B cell (primary cell): ENCODE data around the gene GOT1. TPM values are rescaled to one million over a fixed set of nuclear protein-coding genes. Genes with fewer than 3 reads are reported as not detected.

Source experiments
- ATAC-seq: fragments of 200-7000 bp; cut with Tn5 transposase; one replicate; pipeline ENCODE4 v1.10.0; 2021; ENCODE audit warnings: low read depth, mild to moderate bottlenecking, moderate number of reproducible peaks, moderate library complexity
- CTCF ChIA-PET: fragments of 350-600 bp; sonication (Branson Sonifier 250); formaldehyde crosslinking; loops from one replicate; lab custom pipeline; 2021; ENCODE audit warnings: antibody characterized with exemption, inconsistent platforms; lab: Charles Lee
- POLR2A ChIA-PET: fragments of 350-600 bp; sonication (Branson Sonifier 250); formaldehyde crosslinking; loops from one replicate; lab custom pipeline; 2021; ENCODE audit warnings: antibody characterized with exemption; lab: Charles Lee
- DNase-seq: peaks from one replicate; pipeline ENCODE4 v3.0.0; 2013
- H2AFZ ChIP-seq: 2 replicates; pipeline ENCODE4 v1.6.1; 2012; ENCODE audit warnings: mild to moderate bottlenecking, low read depth, low read length; ENCODE audit not compliant: insufficient read depth, poor library complexity, severe bottlenecking
- H3K27ac ChIP-seq, 2 donors: 1 replicate in 1 of 2; 2 replicates in 1 of 2; pipeline ENCODE4 v1.5.1; 2012 to 2013; ENCODE audit warnings: low read length in 2 of 2, mild to moderate bottlenecking in 2 of 2, moderate library complexity in 1 of 2
- H3K27me3 ChIP-seq, 4 experiments: fragments of 200-600 bp in 1 of 4; sonication (generic) in 1 of 4; replicated peaks in 1 of 4; 1 replicate in 2 of 4; 2 replicates in 2 of 4; pipeline versions ENCODE4 v1.6.1 to v1.7.0; 2013 to 2016; ENCODE audit warnings: low read length in 3 of 4, mild to moderate bottlenecking in 2 of 4, mixed read lengths in 1 of 4, moderate library complexity in 1 of 4; ENCODE audit not compliant: insufficient read depth in 4 of 4, control insufficient read depth in 3 of 4; ENCODE audit errors: control extremely low read depth in 1 of 4
- H3K36me3 ChIP-seq, 2 experiments: replicated peaks in 1 of 2; 1 replicate in 1 of 2; 2 replicates in 1 of 2; pipeline versions ENCODE4 v1.6.1 to v1.7.1; 2013; ENCODE audit warnings: low read length in 1 of 2; ENCODE audit not compliant: insufficient read depth in 2 of 2, control insufficient read depth in 1 of 2; ENCODE audit errors: control extremely low read depth in 1 of 2, extremely low read depth in 1 of 2
- H3K4me1 ChIP-seq, 2 donors: fragments of 200-600 bp in 1 of 2; sonication (generic) in 1 of 2; 1 replicate in 1 of 2; 2 replicates in 1 of 2; pipeline versions ENCODE4 v1.5.1 to v1.6.1; 2013 to 2017; ENCODE audit warnings: low read length in 2 of 2; ENCODE audit not compliant: control insufficient read depth in 2 of 2, insufficient read depth in 2 of 2
- H3K4me2 ChIP-seq: replicated peaks from 2 replicates; pipeline ENCODE3; 2012; ENCODE audit warnings: mild to moderate bottlenecking, low read depth, low read length; ENCODE audit not compliant: poor library complexity, severe bottlenecking
- H3K4me3 ChIP-seq, 5 experiments: fragments of 200-600 bp in 1 of 5; sonication (generic) in 1 of 5; 1 replicate in 3 of 5; 2 replicates in 2 of 5; pipeline versions ENCODE4 v1.5.1 to v1.7.0; 2011 to 2016; ENCODE audit warnings: low read length in 4 of 5, mild to moderate bottlenecking in 4 of 5, low read depth in 2 of 5, control low read depth in 1 of 5, moderate library complexity in 1 of 5; ENCODE audit not compliant: insufficient read depth in 1 of 5; ENCODE audit errors: control extremely low read depth in 1 of 5, extremely low read depth in 1 of 5
- H3K79me2 ChIP-seq: fragments of 200-600 bp; sonication (generic); one replicate; pipeline ENCODE4 v1.6.0; 2016; ENCODE audit warnings: low read length; ENCODE audit not compliant: control insufficient read depth, insufficient read depth
- H3K9ac ChIP-seq: fragments of 200-600 bp; sonication (generic); 2 replicates; pipeline ENCODE4 v1.6.1; 2017; ENCODE audit warnings: mild to moderate bottlenecking, low read length, moderate library complexity
- H3K9me3 ChIP-seq, 3 donors: one replicate each; pipeline versions ENCODE4 v1.6.1 to v1.7.1; 2013; ENCODE audit warnings: low read length in 2 of 3; ENCODE audit not compliant: control insufficient read depth in 2 of 3, insufficient read depth in 1 of 3; ENCODE audit errors: control extremely low read depth in 1 of 3
- H4K20me1 ChIP-seq: 2 replicates; pipeline ENCODE4 v1.6.0; 2012; ENCODE audit warnings: mild to moderate bottlenecking, low read length; ENCODE audit not compliant: insufficient read depth, control insufficient read depth, poor library complexity, severe bottlenecking
- H3K27ac Mint-ChIP-seq: one replicate; pipeline ENCODE4 v1.8.0; 2021; ENCODE audit warnings: mixed read lengths
- H3K27me3 Mint-ChIP-seq: one replicate; pipeline ENCODE4 v1.8.0; 2021; ENCODE audit warnings: mixed read lengths
- H3K4me1 Mint-ChIP-seq: one replicate; pipeline ENCODE4 v1.8.0; 2021; ENCODE audit warnings: mixed read lengths
- H3K4me3 Mint-ChIP-seq: one replicate; pipeline ENCODE4 v1.8.0; 2021; ENCODE audit warnings: mixed read lengths
- H3K9me3 Mint-ChIP-seq: one replicate; pipeline ENCODE4 v1.8.0; 2022; ENCODE audit warnings: mixed read lengths; ENCODE audit not compliant: insufficient read depth
- EZH2 ChIP-seq: IDR thresholded peaks from 2 replicates; pipeline ENCODE4 v1.6.1; 2012; ENCODE audit warnings: borderline replicate concordance, low read depth, mild to moderate bottlenecking, moderate library complexity, low read length; ENCODE audit not compliant: insufficient read depth, poor library complexity, severe bottlenecking
- WGBS: methylation state at CpG from one replicate; pipeline ENCODE4 v1.1.5; 2013; ENCODE audit warnings: missing lambda C conversion rate; ENCODE audit not compliant: insufficient coverage; 5-methylcytosine and 5-hydroxymethylcytosine counted together
- intact Hi-C: fragments of 100-400 bp; cut with micrococcal nuclease; formaldehyde crosslinking; loops from one replicate; pipeline ENCODE4 v1.10.0; 2022
- polyA plus RNA-seq: library from polyadenylated mRNA; depleted of rRNA; stranded (reverse); fragments of >200 nt; gene quantifications from 2 replicates; pipeline ENCODE4 v1.2.3, GENCODE V29; 2012
- total RNA-seq, 2 donors: library from RNA; stranded (reverse); fragments of 120-200 nt in 1 of 2; gene quantifications; 1 replicate in 1 of 2; 2 replicates in 1 of 2; pipeline versions ENCODE4 v1.2.3 to v1.2.4, GENCODE V29; 2013 to 2022
- TF ChIP-seq, protein P1 (sequence below): fragments of 200-600 bp; IDR thresholded peaks from one replicate; pipeline ENCODE4 v1.8.0; 2022; ENCODE audit warnings: antibody characterized with exemption, mild to moderate bottlenecking

Gene GOT1
- total and polyA plus RNA-seq, 2 donors (not counting 1 experiment from before 2014, with no cell fraction given) = 5.9 to 14.9 TPM

DNA sequence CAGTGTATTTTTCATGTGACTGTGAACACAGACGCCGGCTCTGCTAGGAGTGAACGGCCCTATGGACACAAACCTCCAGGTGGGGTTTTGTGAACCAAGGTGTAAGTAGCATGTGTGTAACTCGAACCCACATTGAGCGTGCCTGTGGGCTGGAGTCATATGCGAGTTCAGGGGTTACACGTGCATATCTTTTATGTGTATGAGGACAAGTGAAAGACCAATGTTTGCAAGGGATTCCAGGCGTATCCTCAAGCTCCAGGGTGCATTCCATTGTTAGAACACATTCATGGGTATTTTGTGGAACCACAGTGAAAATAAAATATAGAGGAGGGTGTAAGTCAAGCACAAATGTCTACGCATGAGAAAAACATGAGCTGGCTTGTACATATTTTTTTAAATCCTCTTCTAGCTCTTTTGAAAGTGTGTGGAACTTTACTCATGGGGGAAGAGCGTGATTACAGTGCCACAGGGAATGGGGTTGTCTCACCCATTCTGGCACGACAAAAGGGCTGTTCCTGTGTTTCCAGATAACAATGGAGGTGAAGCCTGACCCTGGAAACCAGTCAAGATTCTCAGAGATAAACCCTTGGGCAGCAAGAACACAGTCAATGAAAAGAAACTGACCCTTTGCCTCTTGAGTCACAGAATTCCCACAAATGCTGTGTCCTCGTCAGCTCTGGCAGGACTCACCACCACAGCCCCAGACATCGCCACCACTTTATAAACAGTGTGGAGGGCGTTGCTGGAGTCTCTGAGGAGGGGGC is 37.0 kb upstream of the GOT1 start:
- TF ChIP-seq, protein P1, sequence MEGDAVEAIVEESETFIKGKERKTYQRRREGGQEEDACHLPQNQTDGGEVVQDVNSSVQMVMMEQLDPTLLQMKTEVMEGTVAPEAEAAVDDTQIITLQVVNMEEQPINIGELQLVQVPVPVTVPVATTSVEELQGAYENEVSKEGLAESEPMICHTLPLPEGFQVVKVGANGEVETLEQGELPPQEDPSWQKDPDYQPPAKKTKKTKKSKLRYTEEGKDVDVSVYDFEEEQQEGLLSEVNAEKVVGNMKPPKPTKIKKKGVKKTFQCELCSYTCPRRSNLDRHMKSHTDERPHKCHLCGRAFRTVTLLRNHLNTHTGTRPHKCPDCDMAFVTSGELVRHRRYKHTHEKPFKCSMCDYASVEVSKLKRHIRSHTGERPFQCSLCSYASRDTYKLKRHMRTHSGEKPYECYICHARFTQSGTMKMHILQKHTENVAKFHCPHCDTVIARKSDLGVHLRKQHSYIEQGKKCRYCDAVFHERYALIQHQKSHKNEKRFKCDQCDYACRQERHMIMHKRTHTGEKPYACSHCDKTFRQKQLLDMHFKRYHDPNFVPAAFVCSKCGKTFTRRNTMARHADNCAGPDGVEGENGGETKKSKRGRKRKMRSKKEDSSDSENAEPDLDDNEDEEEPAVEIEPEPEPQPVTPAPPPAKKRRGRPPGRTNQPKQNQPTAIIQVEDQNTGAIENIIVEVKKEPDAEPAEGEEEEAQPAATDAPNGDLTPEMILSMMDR = no peak
- Histone ChIP-seq H3K9ac (no peak overlapping the region), H3K36me3 (no peaks in the 10 kb centered on the region), H2AFZ (no peak overlapping the region), H3K27me3 (peaks cover 0 to 17% (median 6%) of the 10 kb centered on the region in 4 experiments), H3K4me1 (no peaks in the 10 kb centered on the region), H3K27ac (no peak overlapping the region), H3K79me2 (no peaks in the 10 kb centered on the region), H3K9me3 (no peaks in the 10 kb centered on the region), H4K20me1 (no peaks in the 10 kb centered on the region), H3K4me3 (no peak overlapping the region), H3K4me2 (no peak overlapping the region)
- no peak overlapping the region for H3K4me3 Mint-ChIP-seq
- WGBS = 98% methylated on average over 9 of the region's 14 CpGs
- no peaks in the 10 kb centered on the region for H3K4me1 Mint-ChIP-seq
- peaks cover 56% of the 10 kb centered on the region for H3K27me3 Mint-ChIP-seq
- intact Hi-C loops = no loop called here
- no peaks in the 10 kb centered on the region for H3K9me3 Mint-ChIP-seq
- ATAC-seq (no peak), DNase-seq (no peak)
- ChIA-PET POLR2A (no interaction called here), CTCF (no interaction called here)
- no peak overlapping the region for H3K27ac Mint-ChIP-seq

DNA sequence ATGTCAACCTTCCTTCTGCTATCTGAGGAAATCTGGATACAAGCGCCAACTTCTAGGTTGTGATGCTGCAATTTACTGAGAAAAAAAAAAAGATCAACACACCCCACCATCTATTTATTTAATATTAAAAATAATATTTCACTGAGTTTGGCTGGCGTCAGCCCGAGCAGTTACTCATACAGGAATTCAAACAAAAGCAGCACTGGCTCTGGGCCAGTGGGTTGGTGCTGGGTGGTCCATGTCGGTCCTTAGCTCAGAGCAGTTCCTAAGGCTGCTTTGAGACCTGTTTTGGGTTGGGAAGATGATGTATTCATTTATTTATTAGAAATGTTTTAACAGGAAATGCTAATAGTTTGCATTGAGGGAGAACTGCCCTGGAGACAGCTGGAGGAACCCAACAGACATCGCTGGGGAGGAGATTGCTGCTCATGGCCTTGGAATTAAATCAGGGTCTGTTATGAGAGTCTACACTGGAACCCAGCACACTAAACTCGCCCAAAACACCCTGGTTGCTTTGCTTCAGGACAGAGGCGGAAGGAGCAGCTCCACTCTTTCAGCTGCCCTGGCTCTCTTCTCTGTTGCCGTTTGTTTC is 36.3 kb upstream of the GOT1 start:
- Histone ChIP-seq H3K27ac (no peak overlapping the region), H3K9ac (no peak overlapping the region), H3K27me3 (peaks cover 0 to 17% (median 6%) of the 10 kb centered on the region in 4 experiments), H3K4me3 (no peak overlapping the region), H2AFZ (no peak overlapping the region), H3K36me3 (no peaks in the 10 kb centered on the region), H4K20me1 (no peaks in the 10 kb centered on the region), H3K79me2 (no peaks in the 10 kb centered on the region), H3K4me1 (no peaks in the 10 kb centered on the region), H3K4me2 (no peak overlapping the region), H3K9me3 (no peaks in the 10 kb centered on the region)
- H3K4me1 Mint-ChIP-seq = no peaks in the 10 kb centered on the region
- DNase-seq (no peak), ATAC-seq (no peak)
- WGBS = 90% methylated on average over 5 of the region's 8 CpGs
- intact Hi-C loops = no loop called here
- ChIA-PET CTCF (no interaction called here), POLR2A (no interaction called here)
- H3K4me3 Mint-ChIP-seq = no peak overlapping the region
- TF ChIP-seq, protein P1 = no peak
- no peak for TF ChIP-seq EZH2
- peaks cover 61% of the 10 kb centered on the region for H3K27me3 Mint-ChIP-seq
- no peak overlapping the region for H3K27ac Mint-ChIP-seq
- H3K9me3 Mint-ChIP-seq = no peaks in the 10 kb centered on the region
